Stimulated activated naive CD8-positive, alpha-beta T cell treated with anti-CD3 and anti-CD28 coated beads, Interleukin-15, amount 100 ng/mL, for 72 hours (primary cell): ENCODE results near the gene DAPP1.
A peak's percentile ranks its signal among the peaks of the same experiment; 100 is the strongest.
"Not testable (repeated sequence)": the region's sequence is repeated elsewhere in the genome, so short reads cannot be mapped to it uniquely, and the experiment has no call there.

Experiments used
- ATAC-seq: fragments of 150-1000 bp; cut with Tn5 transposase; 2 replicates; pipeline ENCODE4 v1.10.0; 2021; ENCODE audit warnings: mild to moderate bottlenecking, moderate library complexity
- DNase-seq, 2 donors: peaks; one replicate each; pipeline ENCODE4 v3.0.0; 2021 to 2022
- H3K27ac Mint-ChIP-seq, 2 donors: one replicate each; pipeline ENCODE4 v1.8.0; 2022; ENCODE audit warnings: mild to moderate bottlenecking in 2 of 2, mixed read lengths in 2 of 2, moderate library complexity in 2 of 2
- H3K27me3 Mint-ChIP-seq: one replicate; pipeline ENCODE4 v1.8.0; 2022; ENCODE audit warnings: mixed read lengths
- H3K4me1 Mint-ChIP-seq: one replicate; pipeline ENCODE4 v1.8.0; 2022; ENCODE audit warnings: mild to moderate bottlenecking, mixed read lengths
- H3K4me3 Mint-ChIP-seq, 2 donors: one replicate each; pipeline ENCODE4 v1.8.0; 2022; ENCODE audit warnings: mild to moderate bottlenecking in 2 of 2, mixed read lengths in 2 of 2, moderate library complexity in 1 of 2
- H3K9me3 Mint-ChIP-seq, 2 donors: one replicate each; pipeline ENCODE4 v1.8.0; 2022; ENCODE audit warnings: mixed read lengths in 2 of 2

The DAPP1 gene

DNA sequence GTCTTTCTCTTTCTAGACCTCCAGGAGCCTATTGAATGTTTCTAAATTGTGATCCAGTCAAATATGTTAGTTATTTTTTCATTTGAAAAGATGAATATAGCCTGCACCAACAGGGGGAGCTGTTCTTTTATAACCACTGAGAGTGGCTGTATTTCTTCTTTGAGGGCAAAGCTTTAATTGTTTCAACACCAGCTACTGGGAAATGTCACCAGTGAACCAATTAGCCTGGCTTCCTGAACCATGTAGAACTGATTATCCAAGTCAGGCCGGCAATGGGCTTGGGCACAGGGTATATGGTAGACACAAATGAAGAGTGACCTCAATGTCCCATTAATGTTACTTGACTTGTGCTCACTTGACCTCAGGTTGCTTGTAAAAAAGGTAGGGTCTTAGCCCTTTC lies 4.8 kb upstream of the DAPP1 start:
- peaks cover 8% of the 10 kb centered on the region for H3K27me3 Mint-ChIP-seq
- H3K4me3 Mint-ChIP-seq = no peak overlapping the region
- H3K27ac Mint-ChIP-seq = no peak overlapping the region
- ATAC-seq (no peak), DNase-seq (peak; percentile 33 to 41)
- peaks cover 0 to 12% of the 10 kb centered on the region in 2 donors for H3K9me3 Mint-ChIP-seq
- H3K4me1 Mint-ChIP-seq = peaks cover 54% of the 10 kb centered on the region

DNA sequence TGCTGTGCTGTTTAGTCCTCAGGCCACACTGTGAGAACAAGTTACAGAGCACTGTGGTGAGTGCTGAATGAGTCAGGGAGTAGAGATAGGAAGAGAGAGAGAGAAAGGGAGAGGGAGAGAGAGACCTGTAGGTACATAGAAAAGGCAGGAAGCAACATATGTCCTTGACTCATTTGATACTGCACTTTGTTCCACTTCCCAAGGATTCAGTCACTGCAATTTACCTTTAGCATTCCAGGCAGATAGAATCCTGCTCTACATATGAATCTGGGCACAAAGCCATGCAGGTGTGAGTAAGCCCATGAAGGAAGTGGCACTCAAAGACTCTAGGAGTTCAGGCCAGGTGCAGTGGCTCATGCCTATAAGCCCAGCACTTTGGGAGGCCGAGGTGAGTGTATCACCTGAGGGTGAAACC lies 1.0 kb upstream of the DAPP1 start:
- peak; percentile 24 for ATAC-seq

DNA sequence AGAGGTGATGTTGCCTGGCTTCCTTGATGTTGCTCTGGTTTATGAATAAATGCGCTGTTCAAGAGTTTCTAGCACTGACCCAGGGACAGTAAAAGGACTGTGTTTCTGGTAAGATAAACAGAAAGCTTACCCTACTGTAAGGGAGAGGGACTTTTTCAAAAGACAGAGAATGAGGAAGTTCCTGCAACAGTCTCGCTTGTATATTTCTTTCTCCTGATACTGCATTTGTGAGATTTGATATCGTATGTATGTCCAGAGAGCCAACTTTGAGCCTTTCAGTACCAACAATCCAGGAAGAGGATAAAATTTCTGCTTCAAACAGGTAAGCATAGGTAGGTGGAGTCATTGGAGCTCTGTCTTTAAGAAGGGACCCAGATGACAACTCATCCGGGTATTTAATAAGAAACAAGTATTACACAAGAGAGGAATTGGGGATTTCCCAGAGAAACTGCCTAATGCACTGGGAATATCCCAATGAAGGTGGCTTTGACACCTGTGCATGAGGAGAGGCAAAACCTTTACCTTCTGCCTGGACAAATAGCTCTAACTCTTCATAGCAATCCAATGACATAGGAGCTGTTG lies 773 bp downstream of the DAPP1 start:
- peak overlapping the region; percentile 84 to 95 for H3K27ac Mint-ChIP-seq
- peaks cover 0 to 9% of the 10 kb centered on the region in 2 donors for H3K9me3 Mint-ChIP-seq
- no peak for DNase-seq
- H3K27me3 Mint-ChIP-seq = no peaks in the 10 kb centered on the region
- ATAC-seq = no peak
- H3K4me3 Mint-ChIP-seq = peak overlapping the region; percentile 91 to 95
- H3K4me1 Mint-ChIP-seq = peaks cover 90% of the 10 kb centered on the region

More for the DNA sequence above, 1.0 kb upstream of the DAPP1 start:
- peak overlapping the region; percentile 84 to 95 for H3K27ac Mint-ChIP-seq
- peaks cover 0 to 12% of the 10 kb centered on the region in 2 donors for H3K9me3 Mint-ChIP-seq
- H3K27me3 Mint-ChIP-seq = no peaks in the 10 kb centered on the region
- H3K4me3 Mint-ChIP-seq = peak overlapping the region; percentile 91 to 95
- H3K4me1 Mint-ChIP-seq = peaks cover 87% of the 10 kb centered on the region
- DNase-seq = no peak

DNA sequence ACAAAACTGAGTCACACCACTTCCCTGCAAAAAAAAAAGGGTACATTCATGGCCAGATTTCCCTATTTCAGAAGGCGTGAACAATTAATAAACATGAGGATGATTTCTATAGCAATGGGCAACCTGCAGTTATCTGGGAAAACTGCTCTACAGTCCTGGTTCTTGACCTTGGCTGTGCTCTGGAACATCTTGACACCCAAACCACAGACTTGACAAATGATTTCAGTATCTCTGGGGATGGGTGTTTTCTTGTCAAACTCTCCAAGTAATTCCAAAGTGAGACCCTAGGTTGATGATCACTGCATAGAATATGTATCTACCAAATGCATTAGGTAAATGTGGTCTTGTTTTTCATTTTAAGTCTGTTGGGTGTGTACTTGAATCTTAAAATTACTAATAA lies 2.0 kb downstream of the DAPP1 start:
- peaks cover 90% of the 10 kb centered on the region for H3K4me1 Mint-ChIP-seq
- H3K9me3 Mint-ChIP-seq = no peaks in the 10 kb centered on the region
- no peak for ATAC-seq
- H3K4me3 Mint-ChIP-seq = peak overlapping the region; percentile 76 to 91
- H3K27me3 Mint-ChIP-seq = no peaks in the 10 kb centered on the region
- DNase-seq = no peak
- H3K27ac Mint-ChIP-seq = no peak overlapping the region

DNA sequence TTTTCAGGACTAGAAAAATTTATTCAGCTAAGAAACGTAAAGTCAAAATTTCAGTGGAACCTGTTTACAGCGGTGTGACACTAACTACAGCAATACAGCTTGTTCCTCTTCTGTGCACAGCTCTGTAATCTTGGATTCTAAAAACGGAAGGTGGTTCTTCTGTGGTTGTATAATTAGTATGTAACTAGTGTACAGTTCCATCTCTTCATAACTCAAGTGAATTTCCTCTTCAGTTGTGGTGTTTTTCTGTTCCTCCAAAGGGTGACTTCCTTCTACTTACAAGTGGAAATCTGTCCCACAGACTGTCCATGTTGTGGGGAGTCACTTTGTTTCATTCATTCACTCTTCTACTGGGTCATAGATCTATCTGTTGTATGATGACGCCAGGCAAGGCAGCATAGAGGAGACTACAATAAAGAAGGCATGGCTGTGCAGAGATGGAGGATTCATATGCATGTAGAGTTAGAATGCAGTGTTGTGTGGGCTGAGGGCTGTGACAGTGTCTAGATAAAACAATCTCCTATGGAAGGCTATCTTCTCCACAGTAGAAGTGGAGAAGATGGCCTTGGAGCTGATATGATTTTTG lies 5.4 kb downstream of the DAPP1 start:
- peak overlapping the region in 1 of 2 donors; percentile 5 for H3K27ac Mint-ChIP-seq
- DNase-seq = no peak
- peaks cover 74% of the 10 kb centered on the region for H3K4me1 Mint-ChIP-seq
- H3K4me3 Mint-ChIP-seq = peak overlapping the region in 1 of 2 donors; percentile 21
- ATAC-seq = peak; percentile 39
- H3K9me3 Mint-ChIP-seq = no peaks in the 10 kb centered on the region
- no peaks in the 10 kb centered on the region for H3K27me3 Mint-ChIP-seq

DNA sequence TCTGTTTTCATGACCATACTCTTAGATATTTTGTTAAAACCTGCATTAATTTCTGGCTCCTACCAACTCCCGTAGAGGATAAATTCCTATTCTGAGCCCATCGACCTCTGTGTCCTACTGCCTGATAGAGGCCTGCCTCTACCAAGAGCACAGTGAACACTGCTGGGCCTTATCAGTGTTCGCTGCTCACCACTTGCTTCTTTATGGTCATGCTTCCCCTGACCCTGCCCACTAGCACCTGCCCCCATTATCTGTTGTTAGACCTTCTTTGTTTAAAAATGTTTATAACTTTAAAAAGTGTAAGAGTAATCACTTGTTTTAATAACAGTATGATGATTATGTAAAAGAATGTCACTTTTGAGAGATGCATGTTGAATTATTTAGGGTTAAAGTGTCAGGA lies 6.1 kb downstream of the DAPP1 start:
- no peak for DNase-seq
- ATAC-seq = no peak
- Mint-ChIP-seq H3K9me3 (no peaks in the 10 kb centered on the region), H3K4me3 (no peak overlapping the region), H3K27me3 (no peaks in the 10 kb centered on the region), H3K4me1 (peaks cover 72% of the 10 kb centered on the region), H3K27ac (peak overlapping the region in 1 of 2 donors; percentile 19)

DNA sequence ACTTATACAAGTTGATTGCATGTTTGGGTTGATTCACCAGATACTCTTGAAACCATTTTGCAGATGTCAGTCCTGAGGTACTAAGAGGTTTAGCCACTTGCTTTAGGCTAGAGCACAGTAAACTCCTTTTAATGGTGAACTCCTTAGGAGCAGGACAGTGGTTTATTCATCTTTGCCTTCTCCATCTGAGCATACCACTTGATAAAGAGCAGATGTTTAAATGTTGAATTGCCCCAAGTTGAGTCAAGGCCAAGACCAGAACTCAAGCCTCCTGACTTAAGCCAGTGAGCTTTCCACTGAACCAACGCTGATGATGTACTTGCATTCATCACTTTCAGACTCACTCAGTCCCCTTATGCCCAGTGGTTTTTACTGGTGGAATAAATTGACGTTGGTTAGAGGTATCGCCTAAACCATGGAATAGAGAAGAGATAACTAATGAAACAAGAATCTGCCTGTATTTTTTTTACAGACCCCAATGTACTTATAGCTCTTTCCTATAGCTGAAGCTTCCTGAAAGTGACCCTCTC lies 7.5 kb downstream of the DAPP1 start:
- H3K4me3 Mint-ChIP-seq = no peak overlapping the region
- no peak overlapping the region for H3K27ac Mint-ChIP-seq
- H3K27me3 Mint-ChIP-seq = no peaks in the 10 kb centered on the region
- ATAC-seq (peak; percentile 68), DNase-seq (no peak)
- no peaks in the 10 kb centered on the region for H3K9me3 Mint-ChIP-seq
- H3K4me1 Mint-ChIP-seq = peaks cover 66% of the 10 kb centered on the region

DNA sequence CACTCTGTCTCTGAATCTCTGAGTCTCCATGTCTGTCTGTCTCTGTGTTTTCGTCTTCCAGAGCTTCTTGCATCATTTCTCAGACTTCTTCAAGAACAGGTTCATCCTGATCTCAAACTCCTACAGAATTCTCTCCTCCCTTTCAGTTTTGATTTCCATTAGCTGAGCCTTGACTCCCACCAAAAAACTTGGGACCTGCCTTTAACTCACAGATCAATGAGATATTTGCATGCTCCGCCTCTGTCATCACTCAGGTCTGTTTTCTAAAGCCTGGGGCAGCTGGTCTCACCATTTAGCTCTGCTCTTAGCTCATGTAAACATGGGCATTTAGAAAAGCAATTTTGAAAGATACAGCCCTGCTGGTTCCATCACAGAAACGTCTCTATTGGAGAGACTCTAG lies 8.6 kb downstream of the DAPP1 start:
- peak overlapping the region in 1 of 2 donors; percentile 20 for H3K27ac Mint-ChIP-seq
- ATAC-seq = no peak
- H3K27me3 Mint-ChIP-seq = no peaks in the 10 kb centered on the region
- no peaks in the 10 kb centered on the region for H3K9me3 Mint-ChIP-seq
- no peak for DNase-seq
- no peak overlapping the region for H3K4me3 Mint-ChIP-seq
- peaks cover 55% of the 10 kb centered on the region for H3K4me1 Mint-ChIP-seq

DNA sequence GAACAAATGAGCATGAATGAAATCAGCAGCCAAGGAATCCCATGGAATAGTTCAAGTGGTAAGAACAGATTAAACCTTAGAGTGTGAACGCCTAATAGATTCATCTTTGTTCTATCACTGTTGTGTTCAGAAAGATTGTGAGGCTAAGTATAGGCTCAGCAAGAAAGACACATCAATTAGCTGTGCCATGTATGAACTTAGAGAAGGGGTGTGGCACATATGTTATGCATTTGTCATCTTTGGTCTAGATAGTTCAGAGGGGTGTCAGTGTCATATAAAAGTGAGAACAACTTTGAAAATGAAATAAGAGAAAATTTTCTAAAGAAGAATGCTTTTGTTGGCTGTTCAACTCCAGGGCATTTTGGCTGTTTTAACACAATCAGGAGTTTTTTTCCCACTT lies 9.4 kb downstream of the DAPP1 start:
- DNase-seq (no peak), ATAC-seq (no peak)
- no peaks in the 10 kb centered on the region for H3K27me3 Mint-ChIP-seq
- no peaks in the 10 kb centered on the region for H3K9me3 Mint-ChIP-seq
- H3K4me1 Mint-ChIP-seq = peaks cover 54% of the 10 kb centered on the region
- H3K27ac Mint-ChIP-seq = no peak overlapping the region
- no peak overlapping the region for H3K4me3 Mint-ChIP-seq

DNA sequence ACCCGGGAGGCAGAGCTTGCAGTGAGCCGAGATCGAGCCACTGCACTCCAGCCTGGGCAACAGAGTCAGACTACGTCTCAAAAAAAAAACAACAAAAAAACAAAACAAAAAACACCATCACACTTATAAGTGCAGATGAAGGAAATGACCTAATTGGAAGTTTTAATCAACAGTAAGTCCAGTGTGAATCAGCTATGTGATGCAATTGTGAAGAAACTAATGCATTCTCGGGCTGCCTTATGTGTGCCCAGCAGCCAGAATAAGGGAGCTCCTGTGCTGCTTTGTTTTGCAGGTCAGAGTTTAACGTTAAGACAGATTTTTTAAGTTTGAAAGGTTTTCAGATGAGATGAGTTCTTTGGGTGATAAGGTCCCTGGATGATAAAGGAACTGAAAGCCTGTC lies 10.8 kb downstream of the DAPP1 start:
- ATAC-seq (peak; percentile 82), DNase-seq (peak in 1 of 2 donors; percentile 24)
- Mint-ChIP-seq H3K4me1 (peaks cover 43% of the 10 kb centered on the region), H3K9me3 (no peaks in the 10 kb centered on the region), H3K4me3 (no peak overlapping the region), H3K27ac (peak overlapping the region; percentile 48 to 83), H3K27me3 (no peaks in the 10 kb centered on the region)

DNA sequence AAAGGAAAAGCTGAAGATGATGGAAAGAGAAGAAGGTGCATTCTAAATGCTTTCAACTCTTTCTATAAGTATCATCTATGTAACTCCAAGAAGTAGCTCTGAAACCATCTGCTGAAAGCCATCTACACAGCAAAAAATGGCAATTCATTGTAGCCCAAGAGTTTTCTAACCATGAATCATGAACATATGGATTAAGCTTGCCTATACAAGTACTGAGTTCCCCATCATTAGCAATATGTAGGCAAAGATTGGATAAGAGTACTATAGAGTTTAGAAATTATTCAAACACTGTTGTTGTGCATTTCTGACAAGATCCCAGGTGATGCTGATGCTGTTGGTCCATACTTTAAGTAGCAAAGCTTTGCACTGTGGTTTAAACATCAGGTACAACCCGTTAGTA lies 11.2 kb downstream of the DAPP1 start:
- H3K27ac Mint-ChIP-seq = peak overlapping the region in 1 of 2 donors; percentile 83
- DNase-seq = no peak
- peak; percentile 8 for ATAC-seq
- no peaks in the 10 kb centered on the region for H3K9me3 Mint-ChIP-seq
- H3K4me3 Mint-ChIP-seq = no peak overlapping the region
- H3K4me1 Mint-ChIP-seq = peaks cover 39% of the 10 kb centered on the region
- H3K27me3 Mint-ChIP-seq = no peaks in the 10 kb centered on the region

DNA sequence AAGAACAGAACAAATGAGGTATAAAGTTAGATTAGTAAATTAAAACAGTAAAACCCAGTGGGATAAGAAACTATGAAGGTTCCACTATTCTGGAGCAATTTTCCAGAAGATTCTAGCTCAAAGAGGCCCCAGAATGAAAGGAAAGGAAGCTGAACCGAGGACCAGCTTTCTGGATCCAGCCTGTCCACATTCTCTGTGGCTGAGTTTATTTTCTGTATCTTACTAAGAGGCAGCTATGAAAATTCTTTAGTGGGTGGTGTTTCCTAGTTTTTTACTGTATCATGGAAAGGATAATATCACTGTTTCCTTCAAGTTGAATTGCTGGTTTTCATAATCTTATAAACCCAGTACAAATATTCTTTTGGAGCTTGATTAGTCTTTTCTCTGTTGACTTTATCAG lies 11.8 kb downstream of the DAPP1 start:
- Mint-ChIP-seq H3K27ac (no peak overlapping the region), H3K4me1 (peaks cover 36% of the 10 kb centered on the region)
- no peak for DNase-seq

DNA sequence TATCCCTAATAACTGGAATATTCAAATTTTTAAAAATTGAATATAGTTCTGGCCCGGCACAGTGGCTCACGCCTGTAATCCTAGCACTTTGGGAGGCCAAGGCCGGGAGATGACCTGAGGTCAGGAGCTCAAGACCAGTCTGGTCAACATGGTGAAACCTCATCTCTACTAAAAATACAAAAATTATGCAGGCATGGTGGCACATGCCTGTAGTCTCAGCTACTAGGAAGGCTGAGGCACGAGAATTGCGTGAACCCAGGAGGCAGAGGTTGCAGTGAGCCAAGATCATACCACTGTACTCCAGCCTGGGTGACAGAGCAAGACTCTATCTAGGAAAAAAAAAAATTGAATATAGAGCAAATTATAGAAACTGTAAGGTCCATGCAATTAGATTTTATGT lies 13.4 kb downstream of the DAPP1 start:
- not testable (repeated sequence) for H3K4me3 Mint-ChIP-seq, H3K27me3 Mint-ChIP-seq, DNase-seq, H3K9me3 Mint-ChIP-seq, ATAC-seq
- peak overlapping the region in 1 of 2 donors; percentile 22 for H3K27ac Mint-ChIP-seq
- H3K4me1 Mint-ChIP-seq = peaks cover 23% of the 10 kb centered on the region

More for the DNA sequence above, 11.8 kb downstream of the DAPP1 start:
- no peaks in the 10 kb centered on the region for H3K9me3 Mint-ChIP-seq
- no peak overlapping the region for H3K4me3 Mint-ChIP-seq
- no peaks in the 10 kb centered on the region for H3K27me3 Mint-ChIP-seq
- no peak for ATAC-seq

DNA sequence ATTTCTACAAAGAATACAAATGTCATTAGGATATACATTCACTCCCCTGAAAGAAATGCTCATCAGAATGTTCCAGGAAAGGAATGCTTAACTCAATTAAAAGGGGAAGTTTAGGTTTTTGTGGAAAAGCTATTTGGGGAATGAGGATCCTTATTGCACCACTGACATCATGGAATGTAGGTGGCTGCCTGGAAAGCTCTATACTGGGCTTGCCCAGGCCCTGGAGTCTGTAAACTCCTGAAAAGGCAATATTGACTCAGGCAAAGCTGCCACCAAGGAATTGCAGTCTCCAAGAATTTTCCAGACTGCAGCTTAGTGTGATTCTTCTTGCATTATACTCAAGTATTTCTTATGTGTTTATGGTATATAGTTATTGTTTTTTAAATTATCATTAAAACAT lies 15.7 kb downstream of the DAPP1 start:
- Mint-ChIP-seq H3K27me3 (no peaks in the 10 kb centered on the region), H3K9me3 (no peaks in the 10 kb centered on the region), H3K27ac (no peak overlapping the region), H3K4me3 (no peak overlapping the region), H3K4me1 (peaks cover 17% of the 10 kb centered on the region)
- no peak for DNase-seq
- no peak for ATAC-seq

DNA sequence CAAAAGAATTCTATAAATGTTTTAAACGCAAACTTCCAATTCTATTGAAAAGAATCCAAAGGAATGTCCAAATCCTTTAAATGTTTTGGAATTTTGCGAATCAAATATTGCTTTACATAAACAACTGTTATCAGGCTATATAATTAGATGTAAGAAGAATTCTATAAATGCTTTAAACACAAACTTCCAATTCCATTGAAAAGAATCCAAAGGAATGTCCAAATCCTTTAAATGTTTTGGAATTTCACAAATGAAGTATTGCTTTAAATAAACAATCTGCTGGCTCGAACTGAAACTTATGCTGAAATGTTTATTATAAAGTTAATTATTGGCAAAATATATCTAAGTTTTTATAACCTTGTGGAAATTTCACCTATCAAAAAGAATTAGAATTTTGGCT lies 16.1 kb downstream of the DAPP1 start:
- H3K9me3 Mint-ChIP-seq = no peaks in the 10 kb centered on the region
- H3K4me1 Mint-ChIP-seq = peaks cover 12% of the 10 kb centered on the region
- no peaks in the 10 kb centered on the region for H3K27me3 Mint-ChIP-seq
- no peak overlapping the region for H3K4me3 Mint-ChIP-seq
- no peak for ATAC-seq
- no peak overlapping the region for H3K27ac Mint-ChIP-seq
- DNase-seq = no peak

DNA sequence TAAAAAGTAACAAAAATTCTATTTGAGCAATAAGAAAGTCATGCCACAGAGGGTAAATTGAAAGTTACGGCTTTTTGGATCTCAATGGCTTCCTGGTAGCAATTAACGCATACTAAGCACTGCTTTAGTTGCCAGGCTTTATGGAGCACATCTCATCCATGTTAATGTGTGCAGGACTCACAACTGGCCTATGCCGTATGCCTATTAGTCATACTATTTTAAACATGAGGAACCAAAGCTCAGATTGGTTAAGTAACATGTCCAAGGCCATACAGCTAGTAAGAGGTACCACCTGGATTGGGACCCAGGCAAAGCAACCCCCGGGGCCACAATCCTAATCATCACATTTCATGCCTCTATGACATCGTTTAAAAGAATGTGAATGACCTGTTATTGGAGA lies 17.1 kb downstream of the DAPP1 start:
- H3K9me3 Mint-ChIP-seq = no peaks in the 10 kb centered on the region
- no peak for DNase-seq
- no peaks in the 10 kb centered on the region for H3K27me3 Mint-ChIP-seq
- no peak overlapping the region for H3K4me3 Mint-ChIP-seq
- no peak for ATAC-seq
- peaks cover 4% of the 10 kb centered on the region for H3K4me1 Mint-ChIP-seq
- no peak overlapping the region for H3K27ac Mint-ChIP-seq
